ENCODE measurements around the gene NEUROG3.

NEUROG3 gene

DNA sequence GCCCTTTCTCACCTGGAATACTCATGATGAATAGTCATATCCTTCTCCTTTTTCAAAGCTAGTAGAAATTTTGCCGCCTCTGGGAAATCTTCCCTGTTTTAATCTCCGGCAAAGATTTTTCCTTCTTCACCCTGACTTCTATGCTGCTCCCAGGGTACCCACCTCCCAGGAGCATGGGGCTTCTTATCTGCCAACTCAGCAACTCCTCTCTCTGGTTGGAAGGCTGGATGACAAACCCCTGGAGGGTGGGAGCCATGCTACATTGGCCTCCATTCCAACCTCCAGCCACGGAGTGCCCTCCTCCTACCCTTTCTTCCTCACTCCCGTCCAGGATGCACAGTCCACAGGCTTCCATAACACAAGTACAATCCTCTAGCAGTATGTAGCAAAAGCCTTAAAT, 19.9 kb downstream of the NEUROG3 start (continued):
- TF ChIP-seq, protein P1, sequence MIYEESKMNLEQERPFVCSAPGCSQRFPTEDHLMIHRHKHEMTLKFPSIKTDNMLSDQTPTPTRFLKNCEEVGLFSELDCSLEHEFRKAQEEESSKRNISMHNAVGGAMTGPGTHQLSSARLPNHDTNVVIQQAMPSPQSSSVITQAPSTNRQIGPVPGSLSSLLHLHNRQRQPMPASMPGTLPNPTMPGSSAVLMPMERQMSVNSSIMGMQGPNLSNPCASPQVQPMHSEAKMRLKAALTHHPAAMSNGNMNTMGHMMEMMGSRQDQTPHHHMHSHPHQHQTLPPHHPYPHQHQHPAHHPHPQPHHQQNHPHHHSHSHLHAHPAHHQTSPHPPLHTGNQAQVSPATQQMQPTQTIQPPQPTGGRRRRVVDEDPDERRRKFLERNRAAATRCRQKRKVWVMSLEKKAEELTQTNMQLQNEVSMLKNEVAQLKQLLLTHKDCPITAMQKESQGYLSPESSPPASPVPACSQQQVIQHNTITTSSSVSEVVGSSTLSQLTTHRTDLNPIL (CRISPR knock-in tag; IDR thresholded peaks at IDR 0.05; ENCODE audit: low read depth), result no peak
- TF ChIP-seq CSRNP3 (CRISPR knock-in tag; IDR thresholded peaks at IDR 0.05) (no peak), ZNF70 (CRISPR knock-in tag; IDR thresholded peaks at IDR 0.05) (no peak), POU6F1 (CRISPR knock-in tag; IDR thresholded peaks at IDR 0.05; ENCODE audit: borderline replicate concordance, low read depth) (no peak), ISL1 (CRISPR knock-in tag; IDR thresholded peaks at IDR 0.05) (no peak), RARB (CRISPR knock-in tag; IDR thresholded peaks at IDR 0.05) (no peak), BACH2 (CRISPR knock-in tag; IDR thresholded peaks at IDR 0.05; ENCODE audit: borderline replicate concordance) (no peak), GLIS3 (CRISPR knock-in tag; IDR thresholded peaks at IDR 0.05) (no peak), ZC3H10 (CRISPR knock-in tag; IDR thresholded peaks at IDR 0.05) (no peak), ZFP30 (CRISPR knock-in tag; IDR thresholded peaks at IDR 0.05) (no peak)

DNA sequence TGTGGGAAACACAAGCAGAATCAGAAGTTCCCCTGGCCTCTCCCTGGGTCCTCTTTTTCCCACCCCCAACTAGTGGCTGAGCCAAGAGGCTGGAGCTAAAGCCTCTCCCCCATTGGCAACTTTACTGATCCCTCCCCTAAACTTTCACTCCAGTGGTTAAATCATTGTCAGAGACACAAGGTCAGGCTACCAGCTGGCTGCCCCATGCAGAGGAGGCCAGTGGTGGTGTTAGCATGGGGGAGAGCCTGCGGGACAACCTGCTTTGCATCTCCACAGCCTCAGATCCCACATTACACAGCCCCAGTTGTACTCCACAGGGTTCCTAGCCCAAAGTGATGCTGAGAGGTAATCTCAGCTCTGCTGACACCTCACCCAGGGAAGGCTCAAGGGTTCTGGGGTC, 21.0 kb downstream of the NEUROG3 start:
- ATAC-seq, result no peak

DNA sequence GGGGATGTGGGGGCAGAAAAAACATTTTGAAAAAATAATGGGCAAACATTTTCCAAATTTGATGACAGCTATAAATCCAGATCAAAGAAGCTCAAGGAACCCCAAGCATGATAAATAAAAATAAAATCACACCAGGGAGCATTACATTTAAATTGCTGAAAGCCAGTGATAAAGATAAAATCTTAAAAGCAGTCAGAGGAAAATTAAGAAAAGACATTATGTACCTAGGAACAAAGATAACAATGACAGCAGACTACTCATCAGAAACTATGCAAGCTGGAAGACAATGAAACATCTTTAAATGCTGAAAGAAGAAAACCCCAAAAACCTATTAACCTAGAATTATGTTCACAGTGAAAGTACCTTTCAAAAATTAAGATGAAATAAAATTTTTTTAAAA, 23.3 kb downstream of the NEUROG3 start:
- ATAC-seq, result no peak
- no peak for TF ChIP-seq PPARA (CRISPR knock-in tag; IDR thresholded peaks at IDR 0.05; ENCODE audit: borderline replicate concordance)
- no peak for TF ChIP-seq CSDC2 (CRISPR knock-in tag; IDR thresholded peaks at IDR 0.05)
- TF ChIP-seq SNAI2 (CRISPR knock-in tag; IDR thresholded peaks at IDR 0.05), result no peak
- no peak for TF ChIP-seq OSR1 (CRISPR knock-in tag; IDR thresholded peaks at IDR 0.05)
- TF ChIP-seq TCF4 (CRISPR knock-in tag; IDR thresholded peaks at IDR 0.05; ENCODE audit: borderline replicate concordance), result no peak
- TF ChIP-seq ESRRG (CRISPR knock-in tag; IDR thresholded peaks at IDR 0.05), result no peak
- TF ChIP-seq, protein P1 (CRISPR knock-in tag; IDR thresholded peaks at IDR 0.05; ENCODE audit: low read depth), result no peak
- TF ChIP-seq BACH2 (CRISPR knock-in tag; IDR thresholded peaks at IDR 0.05; ENCODE audit: borderline replicate concordance), result no peak

More for the DNA sequence above, 21.0 kb downstream of the NEUROG3 start:
- no peak for TF ChIP-seq PPARA (CRISPR knock-in tag; IDR thresholded peaks at IDR 0.05; ENCODE audit: borderline replicate concordance)
- no peak for TF ChIP-seq ZFP3 (CRISPR knock-in tag; IDR thresholded peaks at IDR 0.05)
- no peak for TF ChIP-seq POU6F1 (CRISPR knock-in tag; IDR thresholded peaks at IDR 0.05; ENCODE audit: borderline replicate concordance, low read depth)
- no peak for TF ChIP-seq ZC3H10 (CRISPR knock-in tag; IDR thresholded peaks at IDR 0.05)
- TF ChIP-seq ARNTL (CRISPR knock-in tag; IDR thresholded peaks at IDR 0.05; ENCODE audit: borderline replicate concordance, low read depth), result no peak
- TF ChIP-seq, protein P2, sequence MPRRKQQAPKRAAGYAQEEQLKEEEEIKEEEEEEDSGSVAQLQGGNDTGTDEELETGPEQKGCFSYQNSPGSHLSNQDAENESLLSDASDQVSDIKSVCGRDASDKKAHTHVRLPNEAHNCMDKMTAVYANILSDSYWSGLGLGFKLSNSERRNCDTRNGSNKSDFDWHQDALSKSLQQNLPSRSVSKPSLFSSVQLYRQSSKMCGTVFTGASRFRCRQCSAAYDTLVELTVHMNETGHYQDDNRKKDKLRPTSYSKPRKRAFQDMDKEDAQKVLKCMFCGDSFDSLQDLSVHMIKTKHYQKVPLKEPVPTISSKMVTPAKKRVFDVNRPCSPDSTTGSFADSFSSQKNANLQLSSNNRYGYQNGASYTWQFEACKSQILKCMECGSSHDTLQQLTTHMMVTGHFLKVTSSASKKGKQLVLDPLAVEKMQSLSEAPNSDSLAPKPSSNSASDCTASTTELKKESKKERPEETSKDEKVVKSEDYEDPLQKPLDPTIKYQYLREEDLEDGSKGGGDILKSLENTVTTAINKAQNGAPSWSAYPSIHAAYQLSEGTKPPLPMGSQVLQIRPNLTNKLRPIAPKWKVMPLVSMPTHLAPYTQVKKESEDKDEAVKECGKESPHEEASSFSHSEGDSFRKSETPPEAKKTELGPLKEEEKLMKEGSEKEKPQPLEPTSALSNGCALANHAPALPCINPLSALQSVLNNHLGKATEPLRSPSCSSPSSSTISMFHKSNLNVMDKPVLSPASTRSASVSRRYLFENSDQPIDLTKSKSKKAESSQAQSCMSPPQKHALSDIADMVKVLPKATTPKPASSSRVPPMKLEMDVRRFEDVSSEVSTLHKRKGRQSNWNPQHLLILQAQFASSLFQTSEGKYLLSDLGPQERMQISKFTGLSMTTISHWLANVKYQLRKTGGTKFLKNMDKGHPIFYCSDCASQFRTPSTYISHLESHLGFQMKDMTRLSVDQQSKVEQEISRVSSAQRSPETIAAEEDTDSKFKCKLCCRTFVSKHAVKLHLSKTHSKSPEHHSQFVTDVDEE (CRISPR knock-in tag; IDR thresholded peaks at IDR 0.05), result no peak
- TF ChIP-seq ZNF70 (CRISPR knock-in tag; IDR thresholded peaks at IDR 0.05), result no peak
- no peak for TF ChIP-seq ESRRG (CRISPR knock-in tag; IDR thresholded peaks at IDR 0.05)

All from SK-N-SH treated with all-trans-retinoic acid at 6 μM for 48 hours (cell line).